ENCODE results near the gene PTPRT. TPM values are rescaled to one million over a fixed set of nuclear protein-coding genes. Genes with fewer than 3 reads are reported as not detected.

The PTPRT gene
- total RNA-seq, 1 experiment from 2014 or later: not detected

DNA sequence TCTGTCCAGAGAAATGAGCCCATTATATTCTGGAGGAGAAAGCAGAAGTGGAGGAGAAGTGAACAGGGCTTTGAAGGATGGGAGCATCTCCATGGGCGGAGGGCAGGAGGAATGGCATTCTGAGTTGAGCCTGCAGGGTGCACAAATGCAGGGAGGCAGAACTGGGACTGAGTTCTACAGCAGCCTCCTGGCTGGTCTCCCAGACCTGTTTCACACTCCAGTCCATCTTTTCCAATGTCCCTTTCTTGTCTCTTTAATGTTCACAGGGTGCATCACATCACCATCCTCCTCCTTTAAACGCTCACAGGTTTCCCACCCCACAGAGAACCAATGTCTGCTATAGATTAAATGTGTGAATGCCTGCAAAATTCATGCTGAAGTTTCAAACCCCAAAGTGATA, 302.9 kb downstream of the PTPRT start:
- Mint-ChIP-seq H3K9me3 (ENCODE audit: low read depth, unreplicated experiment) (no peaks in the 10 kb centered on the region), H3K27me3 (ENCODE audit: unreplicated experiment) (peaks cover 31% of the 10 kb centered on the region), H3K4me1 (ENCODE audit: low read depth, unreplicated experiment) (no peaks in the 10 kb centered on the region), H3K4me3 (ENCODE audit: low read depth, unreplicated experiment) (no peak overlapping the region), H3K27ac (ENCODE audit: unreplicated experiment) (no peak overlapping the region), H3K36me3 (ENCODE audit: insufficient read depth, unreplicated experiment) (no peaks in the 10 kb centered on the region)
- no TSS peak for BruUV-seq (replicated peaks)
- TF ChIP-seq, protein P1, sequence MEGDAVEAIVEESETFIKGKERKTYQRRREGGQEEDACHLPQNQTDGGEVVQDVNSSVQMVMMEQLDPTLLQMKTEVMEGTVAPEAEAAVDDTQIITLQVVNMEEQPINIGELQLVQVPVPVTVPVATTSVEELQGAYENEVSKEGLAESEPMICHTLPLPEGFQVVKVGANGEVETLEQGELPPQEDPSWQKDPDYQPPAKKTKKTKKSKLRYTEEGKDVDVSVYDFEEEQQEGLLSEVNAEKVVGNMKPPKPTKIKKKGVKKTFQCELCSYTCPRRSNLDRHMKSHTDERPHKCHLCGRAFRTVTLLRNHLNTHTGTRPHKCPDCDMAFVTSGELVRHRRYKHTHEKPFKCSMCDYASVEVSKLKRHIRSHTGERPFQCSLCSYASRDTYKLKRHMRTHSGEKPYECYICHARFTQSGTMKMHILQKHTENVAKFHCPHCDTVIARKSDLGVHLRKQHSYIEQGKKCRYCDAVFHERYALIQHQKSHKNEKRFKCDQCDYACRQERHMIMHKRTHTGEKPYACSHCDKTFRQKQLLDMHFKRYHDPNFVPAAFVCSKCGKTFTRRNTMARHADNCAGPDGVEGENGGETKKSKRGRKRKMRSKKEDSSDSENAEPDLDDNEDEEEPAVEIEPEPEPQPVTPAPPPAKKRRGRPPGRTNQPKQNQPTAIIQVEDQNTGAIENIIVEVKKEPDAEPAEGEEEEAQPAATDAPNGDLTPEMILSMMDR (IDR thresholded peaks at IDR 0.05; ENCODE audit: unreplicated experiment): no peak
- DNase-seq: no peak
- intact Hi-C loops (cut with micrococcal nuclease; ENCODE audit: unreplicated experiment): no loop called here
- CTCF ChIA-PET: no interaction called here

DNA sequence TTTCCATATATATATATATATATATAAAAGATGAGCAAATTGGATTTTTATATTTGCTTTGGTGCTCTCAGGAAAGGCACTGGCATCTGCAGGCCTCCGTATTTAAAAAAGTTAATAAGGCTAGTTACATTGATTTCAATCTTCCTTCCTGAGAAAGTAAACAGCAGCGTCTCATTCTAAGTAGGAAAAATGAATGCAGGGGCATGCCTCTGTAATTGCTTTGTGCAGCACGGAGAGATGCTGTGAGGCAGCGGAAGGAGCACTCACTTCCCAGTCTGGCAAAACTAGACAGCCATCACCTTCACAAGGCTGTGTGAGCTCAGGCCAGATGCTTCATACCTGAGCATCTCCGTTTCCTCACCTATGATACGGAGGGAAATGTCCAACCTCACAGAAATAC, 303.7 kb downstream of the PTPRT start:
- H3K27ac Mint-ChIP-seq (ENCODE audit: unreplicated experiment): no peak overlapping the region
- no peak overlapping the region for H3K4me3 Mint-ChIP-seq (ENCODE audit: low read depth, unreplicated experiment)
- TF ChIP-seq, protein P1 (IDR thresholded peaks at IDR 0.05; ENCODE audit: unreplicated experiment): no peak
- no peak for DNase-seq
- no peaks in the 10 kb centered on the region for H3K9me3 Mint-ChIP-seq (ENCODE audit: low read depth, unreplicated experiment)
- peaks cover 38% of the 10 kb centered on the region for H3K27me3 Mint-ChIP-seq (ENCODE audit: unreplicated experiment)
- no peaks in the 10 kb centered on the region for H3K4me1 Mint-ChIP-seq (ENCODE audit: low read depth, unreplicated experiment)
- CTCF ChIA-PET: no interaction called here
- intact Hi-C loops (cut with micrococcal nuclease; ENCODE audit: unreplicated experiment): no loop called here
- no peaks in the 10 kb centered on the region for H3K36me3 Mint-ChIP-seq (ENCODE audit: insufficient read depth, unreplicated experiment)
- BruUV-seq (replicated peaks): no TSS peak

DNA sequence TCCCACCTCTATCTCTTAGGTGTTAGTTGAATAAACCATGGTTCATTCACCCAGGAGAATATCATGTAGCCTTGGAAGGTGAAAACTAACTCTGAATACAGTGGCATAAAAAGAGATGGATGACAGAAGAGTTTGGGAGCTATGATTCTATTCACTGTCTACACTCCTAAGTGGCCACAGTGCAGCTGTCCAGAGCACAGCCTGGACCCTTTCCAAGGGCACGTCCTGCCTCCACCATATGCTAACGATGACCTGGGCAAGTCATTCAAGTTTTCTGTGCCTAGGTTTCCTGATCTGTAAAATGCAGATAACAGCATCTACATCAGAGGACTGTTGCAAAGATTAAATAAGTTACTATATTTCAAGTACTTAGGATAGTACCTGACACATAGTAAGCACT, 314.1 kb downstream of the PTPRT start:
- Mint-ChIP-seq H3K36me3 (ENCODE audit: insufficient read depth, unreplicated experiment) (no peaks in the 10 kb centered on the region), H3K27me3 (ENCODE audit: unreplicated experiment) (peaks cover 30% of the 10 kb centered on the region), H3K4me1 (ENCODE audit: low read depth, unreplicated experiment) (no peaks in the 10 kb centered on the region), H3K4me3 (ENCODE audit: low read depth, unreplicated experiment) (no peak overlapping the region), H3K9me3 (ENCODE audit: low read depth, unreplicated experiment) (no peaks in the 10 kb centered on the region), H3K27ac (ENCODE audit: unreplicated experiment) (no peak overlapping the region)
- no TSS peak for BruUV-seq (replicated peaks)
- intact Hi-C loops (cut with micrococcal nuclease; ENCODE audit: unreplicated experiment): no loop called here
- CTCF ChIA-PET: no interaction called here
- DNase-seq: no peak
- TF ChIP-seq, protein P1 (IDR thresholded peaks at IDR 0.05; ENCODE audit: unreplicated experiment): no peak

DNA sequence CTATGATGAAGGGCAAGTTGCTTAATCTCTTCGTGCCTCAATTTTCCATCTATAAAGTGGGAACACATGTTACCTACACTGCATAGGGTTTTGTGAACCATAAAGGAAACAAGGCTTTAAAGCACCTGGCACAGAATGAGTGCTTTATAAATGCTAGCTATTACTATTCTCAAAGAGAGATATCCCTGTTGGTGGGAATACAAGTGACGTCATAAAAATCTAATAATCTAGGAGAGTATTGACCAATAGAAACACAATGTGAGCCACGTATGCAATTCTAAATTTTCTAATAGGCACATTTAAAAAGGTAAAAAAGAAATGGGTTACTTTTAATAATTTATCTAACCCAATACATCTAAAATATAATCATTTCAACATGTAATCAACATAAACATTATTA, 316.4 kb downstream of the PTPRT start:
- H3K4me3 Mint-ChIP-seq (ENCODE audit: low read depth, unreplicated experiment): no peak overlapping the region
- intact Hi-C loops (cut with micrococcal nuclease; ENCODE audit: unreplicated experiment): no loop called here
- CTCF ChIA-PET: no interaction called here
- H3K9me3 Mint-ChIP-seq (ENCODE audit: low read depth, unreplicated experiment): peaks cover 2% of the 10 kb centered on the region
- no peak overlapping the region for H3K27ac Mint-ChIP-seq (ENCODE audit: unreplicated experiment)
- H3K36me3 Mint-ChIP-seq (ENCODE audit: insufficient read depth, unreplicated experiment): no peaks in the 10 kb centered on the region
- no peaks in the 10 kb centered on the region for H3K4me1 Mint-ChIP-seq (ENCODE audit: low read depth, unreplicated experiment)
- TF ChIP-seq, protein P1 (IDR thresholded peaks at IDR 0.05; ENCODE audit: unreplicated experiment): no peak
- no peak for DNase-seq
- peaks cover 30% of the 10 kb centered on the region for H3K27me3 Mint-ChIP-seq (ENCODE audit: unreplicated experiment)
- BruUV-seq (replicated peaks): no TSS peak

DNA sequence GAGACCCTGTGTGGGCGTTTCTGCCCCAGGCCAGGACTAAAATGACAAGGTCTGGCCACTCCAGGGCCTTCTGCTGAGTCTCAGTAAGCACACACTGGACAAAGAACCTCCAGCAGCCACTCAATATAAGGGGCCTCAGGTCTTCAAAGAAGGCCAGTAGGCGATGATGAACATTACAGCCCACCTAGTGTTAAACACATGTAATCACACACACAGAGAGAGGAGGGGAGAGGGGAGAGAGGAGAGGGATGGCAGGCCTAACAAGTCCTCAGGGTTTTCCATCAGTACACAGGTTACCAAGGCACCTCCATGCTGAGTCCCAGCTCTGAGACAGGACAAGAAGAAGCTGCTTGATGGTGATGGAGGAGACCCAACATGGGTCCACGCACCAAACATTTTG, 325.6 kb downstream of the PTPRT start:
- no peak for DNase-seq
- Mint-ChIP-seq H3K27me3 (ENCODE audit: unreplicated experiment) (peaks cover 38% of the 10 kb centered on the region), H3K27ac (ENCODE audit: unreplicated experiment) (no peak overlapping the region), H3K9me3 (ENCODE audit: low read depth, unreplicated experiment) (no peaks in the 10 kb centered on the region), H3K36me3 (ENCODE audit: insufficient read depth, unreplicated experiment) (peaks cover 3% of the 10 kb centered on the region), H3K4me3 (ENCODE audit: low read depth, unreplicated experiment) (no peak overlapping the region), H3K4me1 (ENCODE audit: low read depth, unreplicated experiment) (no peaks in the 10 kb centered on the region)
- BruUV-seq (replicated peaks): no TSS peak
- TF ChIP-seq, protein P1 (IDR thresholded peaks at IDR 0.05; ENCODE audit: unreplicated experiment): no peak
- CTCF ChIA-PET: no interaction called here
- intact Hi-C loops (cut with micrococcal nuclease; ENCODE audit: unreplicated experiment): no loop called here
